HG03439 (cell line): ENCODE results near the gene ADCY2.

Source experiments
- ATAC-seq: cut with Tn5 transposase; IDR thresholded peaks from one replicate; pipeline ENCODE4 v1.9.1; 2021; ENCODE audit warnings: mild to moderate bottlenecking, moderate library complexity; ENCODE audit not compliant: unreplicated experiment

ADCY2 gene

GRCh38 chr5:7436521-7436920 is 40.6 kb downstream of the ADCY2 start:
- ATAC-seq: no peak

- no peak for ATAC-seq
Observed at GRCh38 chr5:7437836-7438235, 41.9 kb downstream of the ADCY2 start.

GRCh38 chr5:7445068-7445467 is 49.1 kb downstream of the ADCY2 start:
- no peak for ATAC-seq

- no peak for ATAC-seq
Observed at GRCh38 chr5:7445831-7446230, 49.9 kb downstream of the ADCY2 start.

- ATAC-seq: no peak
Observed at GRCh38 chr5:7446913-7447312, 51.0 kb downstream of the ADCY2 start.

- ATAC-seq: no peak
Observed at GRCh38 chr5:7453947-7454346, 58.0 kb downstream of the ADCY2 start.

GRCh38 chr5:7456206-7456605 is 60.3 kb downstream of the ADCY2 start:
- no peak for ATAC-seq

- no peak for ATAC-seq
Observed at GRCh38 chr5:7461371-7461770, 65.4 kb downstream of the ADCY2 start.

- ATAC-seq: no peak
Observed at GRCh38 chr5:7462758-7463157, 66.8 kb downstream of the ADCY2 start.

- ATAC-seq: no peak
Observed at GRCh38 chr5:7464182-7464581, 68.2 kb downstream of the ADCY2 start.

- no peak for ATAC-seq
Observed at GRCh38 chr5:7467179-7467578, 71.2 kb downstream of the ADCY2 start.

- no peak for ATAC-seq
Observed at GRCh38 chr5:7468742-7469141, 72.8 kb downstream of the ADCY2 start.

- no peak for ATAC-seq
Observed at GRCh38 chr5:7471710-7472109, 75.8 kb downstream of the ADCY2 start.

- no peak for ATAC-seq
Observed at GRCh38 chr5:7473115-7473514, 77.2 kb downstream of the ADCY2 start.

GRCh38 chr5:7473668-7474215 is 77.8 kb downstream of the ADCY2 start:
- ATAC-seq: no peak

GRCh38 chr5:7474821-7475403 is 79.0 kb downstream of the ADCY2 start:
- ATAC-seq: no peak

GRCh38 chr5:7478459-7478858 is 82.5 kb downstream of the ADCY2 start:
- ATAC-seq: no peak

GRCh38 chr5:7488734-7489133 is 92.8 kb downstream of the ADCY2 start:
- ATAC-seq: no peak

- ATAC-seq: no peak
Observed at GRCh38 chr5:7492371-7492770, 96.4 kb downstream of the ADCY2 start.

- no peak for ATAC-seq
Observed at GRCh38 chr5:7493081-7493480, 97.1 kb downstream of the ADCY2 start.

GRCh38 chr5:7493622-7494021 is 97.7 kb downstream of the ADCY2 start:
- no peak for ATAC-seq

GRCh38 chr5:7494481-7495130 is 98.7 kb downstream of the ADCY2 start:
- no peak for ATAC-seq

GRCh38 chr5:7495131-7495517 is 99.2 kb downstream of the ADCY2 start:
- ATAC-seq: no peak
